ENCODE data around the gene SIVA1. TPM values are rescaled to one million over a fixed set of nuclear protein-coding genes. Genes with fewer than 3 reads are reported as not detected.

The SIVA1 gene
- total RNA-seq, 2 experiments from 2014 or later = 111 to 124 TPM

DNA sequence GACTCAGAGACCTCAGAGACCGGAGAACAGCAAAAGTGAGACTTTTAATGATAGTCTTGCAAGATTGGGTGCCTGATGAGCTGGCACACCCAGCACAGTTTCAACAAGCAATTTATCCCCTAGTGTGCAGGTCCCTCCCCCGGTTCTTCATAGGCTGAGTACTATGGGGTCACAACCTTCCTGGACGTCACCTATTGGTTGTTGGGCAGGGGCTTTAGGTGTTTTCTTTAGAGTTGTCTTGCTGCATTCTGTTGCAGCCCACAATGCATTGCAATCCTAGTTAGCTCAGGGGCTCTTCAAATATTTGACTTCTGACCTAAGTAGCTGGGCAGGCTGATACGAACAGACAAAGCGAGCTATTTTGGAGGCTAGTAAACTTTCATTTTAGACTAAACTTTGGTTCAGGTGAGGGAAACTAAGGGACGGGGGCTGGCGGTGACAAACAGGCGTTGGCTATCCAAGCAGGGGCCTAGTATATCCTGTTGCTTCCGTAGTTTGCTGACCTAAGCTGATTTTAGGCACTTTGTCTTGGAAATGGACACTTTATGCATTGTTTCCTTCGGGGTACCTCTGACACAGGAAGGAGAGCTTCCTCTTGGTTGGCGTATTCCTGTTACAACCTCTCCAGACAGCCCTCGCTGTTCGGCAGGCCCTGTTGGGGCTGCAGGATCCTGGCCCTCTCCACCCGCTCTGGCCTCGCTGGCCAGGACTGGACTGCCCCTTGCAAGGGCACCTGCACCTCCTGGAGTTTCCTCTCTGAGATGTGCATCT lies 14.1 kb downstream of the SIVA1 start:
- no peaks in the 10 kb centered on the region for H3K27me3 Mint-ChIP-seq
- ATAC-seq (ENCODE audit: poor library complexity) (no peak), DNase-seq (no peak)
- H3K4me3 ChIP-seq (ENCODE audit: low read length) = no peak overlapping the region
- no peak overlapping the region for H3K4me3 Mint-ChIP-seq
- H3K27me3 ChIP-seq (ENCODE audit: control insufficient read depth in 1 of 2, insufficient read depth in 2 of 2, low read length in 2 of 2) = no peaks in the 10 kb centered on the region
- H3K36me3 ChIP-seq (ENCODE audit: insufficient read depth, low read length) = peaks cover 15% of the 10 kb centered on the region
- peaks cover 31% of the 10 kb centered on the region for H3K36me3 Mint-ChIP-seq (ENCODE audit: low read depth)
- POLR2A ChIA-PET = no interaction called here
- TF ChIP-seq, protein P1, sequence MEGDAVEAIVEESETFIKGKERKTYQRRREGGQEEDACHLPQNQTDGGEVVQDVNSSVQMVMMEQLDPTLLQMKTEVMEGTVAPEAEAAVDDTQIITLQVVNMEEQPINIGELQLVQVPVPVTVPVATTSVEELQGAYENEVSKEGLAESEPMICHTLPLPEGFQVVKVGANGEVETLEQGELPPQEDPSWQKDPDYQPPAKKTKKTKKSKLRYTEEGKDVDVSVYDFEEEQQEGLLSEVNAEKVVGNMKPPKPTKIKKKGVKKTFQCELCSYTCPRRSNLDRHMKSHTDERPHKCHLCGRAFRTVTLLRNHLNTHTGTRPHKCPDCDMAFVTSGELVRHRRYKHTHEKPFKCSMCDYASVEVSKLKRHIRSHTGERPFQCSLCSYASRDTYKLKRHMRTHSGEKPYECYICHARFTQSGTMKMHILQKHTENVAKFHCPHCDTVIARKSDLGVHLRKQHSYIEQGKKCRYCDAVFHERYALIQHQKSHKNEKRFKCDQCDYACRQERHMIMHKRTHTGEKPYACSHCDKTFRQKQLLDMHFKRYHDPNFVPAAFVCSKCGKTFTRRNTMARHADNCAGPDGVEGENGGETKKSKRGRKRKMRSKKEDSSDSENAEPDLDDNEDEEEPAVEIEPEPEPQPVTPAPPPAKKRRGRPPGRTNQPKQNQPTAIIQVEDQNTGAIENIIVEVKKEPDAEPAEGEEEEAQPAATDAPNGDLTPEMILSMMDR (IDR thresholded peaks at IDR 0.05) = no peak
- no peaks in the 10 kb centered on the region for H3K4me1 Mint-ChIP-seq (ENCODE audit: low read depth)
- CTCF ChIA-PET = interaction anchor here (3.3 kb wide), 1 partner anchor 60 kb away, joined by 12 read pairs; no protein-coding TSS in a partner anchor
- H3K27ac ChIP-seq (ENCODE audit: low read depth in 1 of 2, low read length in 2 of 2) = no peak overlapping the region
- intact Hi-C loops (cut with DNase I, micrococcal nuclease) = loop anchor here in 1 of 2 experiments (5.0 kb wide), 1 partner anchor 165 kb away; no protein-coding TSS in a partner anchor
- peaks cover 0 to 13% of the 10 kb centered on the region in 2 experiments for H3K9me3 ChIP-seq (ENCODE audit: control insufficient read depth in 1 of 2, insufficient read depth in 1 of 2, low read length in 2 of 2)
- H3K4me1 ChIP-seq (ENCODE audit: insufficient read depth, low read length) = peaks cover 9% of the 10 kb centered on the region
- no peak overlapping the region for H3K27ac Mint-ChIP-seq
- no peaks in the 10 kb centered on the region for H3K9me3 Mint-ChIP-seq

DNA sequence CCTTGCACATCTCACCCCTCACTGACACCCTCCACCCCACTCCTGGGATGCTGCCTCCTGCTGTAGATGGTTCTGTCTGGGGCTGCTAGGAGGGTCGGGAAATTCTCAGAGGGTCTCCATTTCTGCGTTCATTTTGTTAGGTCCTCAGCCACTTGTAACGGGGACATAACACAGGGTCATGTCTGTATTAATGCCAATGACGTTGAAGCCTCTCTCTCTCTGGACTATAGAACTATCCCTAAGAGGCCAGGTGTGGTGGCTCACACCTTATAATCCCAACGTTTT lies 14.6 kb downstream of the SIVA1 start:
- ChIA-PET CTCF (interaction anchor here (3.3 kb wide), 1 partner anchor 59 kb away, joined by 12 read pairs; no protein-coding TSS in a partner anchor), POLR2A (interaction anchor here (1.5 to 1.9 kb wide), 2 partner anchors 15 to 59 kb away, joined by 12 to 18 read pairs; partner anchors contain the start of gene SIVA1)
- H3K9me3 ChIP-seq (ENCODE audit: control insufficient read depth in 1 of 2, insufficient read depth in 1 of 2, low read length in 2 of 2) = peaks cover 0 to 18% of the 10 kb centered on the region in 2 experiments
- H3K4me3 ChIP-seq (ENCODE audit: low read length) = no peak overlapping the region
- no peak for ATAC-seq (ENCODE audit: poor library complexity)
- H3K27me3 ChIP-seq (ENCODE audit: control insufficient read depth in 1 of 2, insufficient read depth in 2 of 2, low read length in 2 of 2) = no peaks in the 10 kb centered on the region
- Mint-ChIP-seq H3K36me3 (ENCODE audit: low read depth) (peaks cover 30% of the 10 kb centered on the region), H3K27ac (no peak overlapping the region), H3K4me3 (no peak overlapping the region), H3K4me1 (ENCODE audit: low read depth) (no peaks in the 10 kb centered on the region), H3K9me3 (no peaks in the 10 kb centered on the region), H3K27me3 (no peaks in the 10 kb centered on the region)
- peaks cover 9% of the 10 kb centered on the region for H3K4me1 ChIP-seq (ENCODE audit: insufficient read depth, low read length)
- peaks cover 19% of the 10 kb centered on the region for H3K36me3 ChIP-seq (ENCODE audit: insufficient read depth, low read length)
- no peak for DNase-seq
- intact Hi-C loops (cut with DNase I, micrococcal nuclease) = loop anchor here in 1 of 2 experiments (5.0 kb wide), 1 partner anchor 165 kb away; no protein-coding TSS in a partner anchor
- TF ChIP-seq, protein P1 (IDR thresholded peaks at IDR 0.05) = no peak
- no peak overlapping the region for H3K27ac ChIP-seq (ENCODE audit: low read depth in 1 of 2, low read length in 2 of 2)

DNA sequence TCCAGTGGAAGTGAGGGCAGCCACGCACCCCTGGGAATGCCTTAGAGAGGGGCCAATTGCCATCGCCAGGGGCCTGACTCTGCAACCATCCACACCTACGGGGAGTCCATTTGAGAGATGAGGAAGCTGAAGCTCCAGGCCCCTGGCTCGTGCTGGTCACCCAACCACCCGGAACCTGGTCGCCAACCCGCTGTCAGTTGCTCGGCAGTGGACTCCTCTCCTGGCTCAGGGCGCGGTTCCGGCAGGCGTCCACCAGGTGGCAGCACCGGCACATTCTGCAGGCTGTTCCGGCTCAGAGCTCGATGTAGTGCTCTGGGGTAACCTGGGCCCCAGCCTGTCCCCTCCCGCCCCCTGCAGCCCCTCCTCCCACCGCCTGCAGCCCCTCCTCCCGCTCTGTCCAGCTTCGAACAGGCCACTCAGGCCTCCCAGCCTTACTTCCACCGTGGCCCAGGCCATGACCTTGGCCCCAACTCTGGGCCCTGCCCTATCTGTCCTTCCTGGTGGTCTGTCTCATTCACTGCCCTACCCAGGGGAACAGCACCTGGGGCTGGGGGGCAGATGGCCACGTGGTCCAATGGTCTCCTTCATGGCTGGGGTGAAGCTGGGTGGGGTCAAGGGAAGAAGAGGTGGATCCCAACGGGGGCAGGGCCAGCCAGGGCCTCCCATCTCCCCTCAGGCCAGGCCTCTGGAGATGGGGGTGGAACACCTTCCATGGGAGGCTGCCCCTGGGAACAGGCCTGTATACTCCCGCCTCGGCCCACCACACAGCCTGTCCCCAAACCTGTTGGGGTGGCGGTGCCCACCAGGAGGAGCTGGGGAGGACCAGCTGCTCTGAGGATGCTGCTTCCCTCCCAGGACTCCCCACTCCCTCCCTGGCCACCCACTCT lies 15.7 kb downstream of the SIVA1 start:
- Histone ChIP-seq H3K9me3 (ENCODE audit: control insufficient read depth in 1 of 2, insufficient read depth in 1 of 2, low read length in 2 of 2) (peaks cover 0 to 18% of the 10 kb centered on the region in 2 experiments), H3K27ac (ENCODE audit: low read depth in 1 of 2, low read length in 2 of 2) (no peak overlapping the region), H3K4me1 (ENCODE audit: insufficient read depth, low read length) (peaks cover 9% of the 10 kb centered on the region), H3K4me3 (ENCODE audit: low read length) (no peak overlapping the region), H3K27me3 (ENCODE audit: control insufficient read depth in 1 of 2, insufficient read depth in 2 of 2, low read length in 2 of 2) (no peaks in the 10 kb centered on the region), H3K36me3 (ENCODE audit: insufficient read depth, low read length) (peaks cover 25% of the 10 kb centered on the region)
- TF ChIP-seq, protein P1 (IDR thresholded peaks at IDR 0.05) = peak; percentile 94
- ChIA-PET POLR2A (interaction anchor here (0.5 to 1.9 kb wide), 10 partner anchors 12 to 102 kb away, joined by 3 to 18 read pairs (median 3); partner anchors contain the start of genes SIVA1 and ZBTB42), CTCF (interaction anchor here (0.7 to 4.3 kb wide), 12 partner anchors 9 to 80 kb away, joined by 3 to 49 read pairs (median 4); partner anchors contain the start of genes ADSS1, SIVA1 and ZBTB42)
- peak; percentile 81 to 97 (median 91) for DNase-seq
- H3K4me1 Mint-ChIP-seq (ENCODE audit: low read depth) = no peaks in the 10 kb centered on the region
- H3K4me3 Mint-ChIP-seq = no peak overlapping the region
- no peaks in the 10 kb centered on the region for H3K9me3 Mint-ChIP-seq
- peaks cover 30% of the 10 kb centered on the region for H3K36me3 Mint-ChIP-seq (ENCODE audit: low read depth)
- no peaks in the 10 kb centered on the region for H3K27me3 Mint-ChIP-seq
- intact Hi-C loops (cut with DNase I, micrococcal nuclease) = loop anchor here (1.0 to 5.0 kb wide), 5 partner anchors 16 to 164 kb away; partner anchors contain the start of gene SIVA1 (in 1 of the 2)
- H3K27ac Mint-ChIP-seq = no peak overlapping the region
- peak; percentile 98 for ATAC-seq (ENCODE audit: poor library complexity)

Data from CD4-positive, alpha-beta T cell (primary cell).